Ascending aorta (tissue), 2 donors: ENCODE measurements around the gene PIEZO2. TPM values are rescaled to one million over a fixed set of nuclear protein-coding genes. Genes with fewer than 3 reads are reported as not detected.

Experiments used
- DNase-seq, 2 donors: peaks; one replicate each; pipeline ENCODE4 v3.0.0-alpha.2; 2019; ENCODE audit warnings: low spot score in 2 of 2
- H3K27ac ChIP-seq, 2 donors: fragments of 200-600 bp; sonication (generic); one replicate each; pipeline ENCODE4 v1.5.1; 2016 to 2017; ENCODE audit warnings: mild to moderate bottlenecking in 1 of 2
- H3K27me3 ChIP-seq: fragments of 200-600 bp; sonication (generic); one replicate; pipeline ENCODE4 v1.5.1; 2017
- H3K36me3 ChIP-seq, 2 donors: fragments of 200-600 bp; sonication (generic); one replicate each; pipeline ENCODE4 v1.5.1; 2016
- H3K4me1 ChIP-seq, 2 donors: fragments of 200-600 bp; sonication (generic); one replicate each; pipeline ENCODE4 v1.5.1; 2016 to 2017; ENCODE audit warnings: mild to moderate bottlenecking in 1 of 2
- H3K4me3 ChIP-seq, 2 donors: fragments of 200-600 bp; sonication (generic); one replicate each; pipeline ENCODE4 v1.5.1; 2016 to 2017; ENCODE audit warnings: mild to moderate bottlenecking in 1 of 2
- H3K9me3 ChIP-seq, 2 donors: fragments of 200-600 bp; sonication (generic); one replicate each; pipeline ENCODE4 v1.5.1; 2016
- CTCF ChIP-seq, 3 experiments: fragments of 200-600 bp in 2 of 3; fragments of 450-650 bp in 1 of 3; sonication (generic) in 2 of 3; IDR thresholded peaks; one replicate each; pipeline ENCODE4 v1.5.1; 2016 to 2019; ENCODE audit warnings: antibody characterized with exemption in 3 of 3, mild to moderate bottlenecking in 1 of 3, moderate library complexity in 1 of 3
- intact Hi-C: fragments of 100-400 bp; cut with DNase I; formaldehyde crosslinking; loops from one replicate; pipeline ENCODE4 v1.15.1; 2023
- total RNA-seq: library from RNA; depleted of rRNA; stranded (reverse); fragments of >200 nt; gene quantifications from one replicate; pipeline ENCODE4 v1.1.0, GENCODE V29; 2016

The PIEZO2 gene
- total RNA-seq, 1 donor from 2014 or later, result 3.1 TPM

- H3K36me3 ChIP-seq, result no peaks in the 10 kb centered on the region
- H3K4me3 ChIP-seq, result no peak overlapping the region
Measured at GRCh38 chr18:10953672-10954071, 195.7 kb downstream of the PIEZO2 start.

GRCh38 chr18:10951631-10952544 is 197.5 kb downstream of the PIEZO2 start:
- TF ChIP-seq CTCF (IDR thresholded peaks at IDR 0.05), result no peak
- H3K36me3 ChIP-seq, result no peaks in the 10 kb centered on the region

More at GRCh38 chr18:10953672-10954071, 195.7 kb downstream of the PIEZO2 start:
- no peak for TF ChIP-seq CTCF (IDR thresholded peaks at IDR 0.05)
- Histone ChIP-seq H3K9me3 (no peaks in the 10 kb centered on the region), H3K4me1 (no peaks in the 10 kb centered on the region), H3K27ac (no peak overlapping the region), H3K27me3 (no peaks in the 10 kb centered on the region)
- intact Hi-C loops, result no loop called here
- DNase-seq, result no peak

GRCh38 chr18:10950876-10951630 is 198.3 kb downstream of the PIEZO2 start:
- Histone ChIP-seq H3K4me1 (no peaks in the 10 kb centered on the region), H3K27me3 (no peaks in the 10 kb centered on the region), H3K36me3 (no peaks in the 10 kb centered on the region), H3K27ac (no peak overlapping the region), H3K9me3 (peaks cover 3 to 5% of the 10 kb centered on the region in 2 donors), H3K4me3 (no peak overlapping the region)
- no peak for DNase-seq
- intact Hi-C loops, result no loop called here
- no peak for TF ChIP-seq CTCF (IDR thresholded peaks at IDR 0.05)

More at GRCh38 chr18:10951631-10952544, 197.5 kb downstream of the PIEZO2 start:
- Histone ChIP-seq H3K4me1 (no peaks in the 10 kb centered on the region), H3K27ac (no peak overlapping the region), H3K27me3 (no peaks in the 10 kb centered on the region), H3K4me3 (no peak overlapping the region), H3K9me3 (no peaks in the 10 kb centered on the region)
- no peak for DNase-seq
- intact Hi-C loops, result no loop called here

GRCh38 chr18:10950080-10950875 is 199.1 kb downstream of the PIEZO2 start:
- intact Hi-C loops, result no loop called here
- H3K27me3 ChIP-seq, result no peaks in the 10 kb centered on the region
- DNase-seq, result no peak

More at GRCh38 chr18:10950080-10950875, 199.1 kb downstream of the PIEZO2 start:
- no peak for TF ChIP-seq CTCF (IDR thresholded peaks at IDR 0.05)
- Histone ChIP-seq H3K4me3 (no peak overlapping the region), H3K9me3 (peaks cover 11 to 13% of the 10 kb centered on the region in 2 donors), H3K4me1 (no peaks in the 10 kb centered on the region), H3K27ac (no peak overlapping the region), H3K36me3 (no peaks in the 10 kb centered on the region)
